ENCODE results near the gene PTGDR.

- TF ChIP-seq CTCF (IDR thresholded peaks at IDR 0.05) = no peak
- TF ChIP-seq POLR2AphosphoS5 (IDR thresholded peaks at IDR 0.05; ENCODE audit: low read depth, low read length) = no peak
- no peak for TF ChIP-seq REST (IDR thresholded peaks at IDR 0.05; ENCODE audit: insufficient read depth in 1 of 2, low read depth in 2 of 2, low read length in 1 of 2)
- TF ChIP-seq TCF7L2 (IDR thresholded peaks at IDR 0.05; ENCODE audit: low read depth, low read length) = no peak
- TF ChIP-seq SIN3A (IDR thresholded peaks at IDR 0.05; ENCODE audit: borderline replicate concordance, insufficient read depth, low read depth, low read length) = no peak
Observed at GRCh38 chr14:52235434-52235833, 32.1 kb upstream of the PTGDR start.

Data from Panc1 (cell line).